Esophagus muscularis mucosa (tissue), 4 donors: ENCODE measurements around the gene ARHGAP15. TPM values are rescaled to one million over a fixed set of nuclear protein-coding genes. Genes with fewer than 3 reads are reported as not detected.

Source experiments
- DNase-seq: peaks from one replicate; pipeline ENCODE4 v3.0.0-alpha.2; 2017; ENCODE audit errors: extremely low spot score
- H3K27ac ChIP-seq, 4 donors: fragments of 200-600 bp; sonication (generic); replicated peaks in 1 of 4; 1 replicate in 3 of 4; 2 replicates in 1 of 4; pipeline ENCODE4 v1.5.1; 2016 to 2019; ENCODE audit warnings: mild to moderate bottlenecking in 1 of 4
- H3K27me3 ChIP-seq, 4 donors: fragments of 200-600 bp; sonication (generic); one replicate each; pipeline versions ENCODE4 v1.5.1 to v1.6.0; 2016 to 2019
- H3K36me3 ChIP-seq, 4 donors: fragments of 200-600 bp; sonication (generic); one replicate each; pipeline ENCODE4 v1.5.1; 2016 to 2019
- H3K4me1 ChIP-seq, 4 donors: fragments of 200-600 bp; sonication (generic); one replicate each; pipeline ENCODE4 v1.5.1; 2016 to 2019
- H3K4me3 ChIP-seq, 4 donors: fragments of 200-600 bp; sonication (generic); 1 replicate in 2 of 4; 2 replicates in 2 of 4; pipeline ENCODE4 v1.5.1; 2016 to 2019; ENCODE audit warnings: mild to moderate bottlenecking in 4 of 4, moderate library complexity in 1 of 4
- H3K9me3 ChIP-seq, 4 donors: fragments of 200-600 bp; sonication (generic); 1 replicate in 3 of 4; 2 replicates in 1 of 4; pipeline ENCODE4 v1.5.1; 2016 to 2019
- EP300 ChIP-seq: sonication (generic); formaldehyde crosslinking; IDR thresholded peaks from one replicate; pipeline ENCODE4 v1.6.1; 2017; ENCODE audit warnings: antibody characterized with exemption
- POLR2A ChIP-seq: fragments of 450-650 bp; IDR thresholded peaks from one replicate; pipeline ENCODE4 v1.6.1; 2017; ENCODE audit warnings: antibody characterized with exemption, moderate library complexity, mild to moderate bottlenecking, low read depth
- POLR2AphosphoS5 ChIP-seq, 2 donors: sonication (generic); formaldehyde crosslinking; IDR thresholded peaks; one replicate each; pipeline ENCODE4 v1.6.1; 2017; ENCODE audit warnings: antibody characterized with exemption in 2 of 2
- WGBS: methylation state at CpG from one replicate; pipeline ENCODE4 v1.1.5; 2018; 5-methylcytosine and 5-hydroxymethylcytosine counted together
- intact Hi-C: fragments of 100-400 bp; cut with DNase I; formaldehyde crosslinking; loops from one replicate; pipeline ENCODE4 v1.15.1; 2023
- total RNA-seq, 4 donors: library from RNA; depleted of rRNA; stranded (reverse); fragments of >200 nt; gene quantifications; one replicate each; pipeline versions ENCODE4 v1.1.0 to v1.2.1, GENCODE V29; 2016
- TF ChIP-seq, protein P1 (sequence below), 3 experiments: fragments of 200-600 bp in 2 of 3; fragments of 450-650 bp in 1 of 3; sonication (generic) in 2 of 3; IDR thresholded peaks; one replicate each; pipeline ENCODE4 v1.5.1; 2017 to 2019; ENCODE audit warnings: antibody characterized with exemption in 3 of 3, mild to moderate bottlenecking in 2 of 3, moderate library complexity in 1 of 3

ARHGAP15 gene
- total RNA-seq, 4 donors from 2014 or later: 5.4 to 13.3 (median 7.1) TPM

DNA sequence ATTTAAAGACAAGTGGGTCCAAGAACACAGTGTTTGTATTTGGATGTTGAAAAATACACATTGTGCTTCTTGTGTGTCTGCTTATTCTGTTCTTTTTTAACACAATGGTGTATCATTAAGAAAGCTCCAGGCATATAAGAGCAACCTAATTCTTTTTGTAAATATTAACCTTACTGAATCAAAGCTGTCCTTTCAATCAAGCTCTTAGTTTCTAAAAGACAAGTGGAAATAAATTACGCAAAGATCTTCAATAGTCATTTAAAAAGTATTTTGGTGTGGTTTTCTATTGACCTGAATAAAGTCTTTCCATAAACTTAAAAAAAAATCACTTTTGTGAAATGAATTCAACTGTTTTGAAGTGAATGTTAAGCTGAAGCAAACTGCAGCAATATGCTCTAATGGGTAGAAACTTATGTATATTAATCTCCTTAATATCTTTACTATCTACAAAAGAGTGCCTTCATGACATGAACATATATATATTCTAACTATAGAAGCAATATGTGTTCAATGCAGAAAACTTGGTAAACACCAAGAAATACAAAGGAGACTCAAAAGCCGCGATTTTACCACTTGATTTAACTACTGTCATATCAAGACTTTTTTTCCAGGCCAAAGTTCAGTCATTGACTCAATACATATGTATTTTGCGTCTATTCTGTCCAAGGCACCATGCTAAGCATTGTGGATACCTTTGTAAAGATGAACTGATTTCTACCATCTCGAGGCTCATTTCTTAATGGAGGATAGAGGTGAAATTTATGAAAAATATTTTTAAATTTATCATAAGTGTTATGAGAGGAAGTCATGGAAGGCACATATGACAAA, 97.7 kb downstream of the ARHGAP15 start:
- Histone ChIP-seq H3K4me3 (no peak overlapping the region), H3K4me1 (no peaks in the 10 kb centered on the region), H3K9me3 (no peaks in the 10 kb centered on the region), H3K36me3 (no peaks in the 10 kb centered on the region), H3K27me3 (no peaks in the 10 kb centered on the region), H3K27ac (no peak overlapping the region)
- no peak for DNase-seq
- no peak for TF ChIP-seq EP300
- intact Hi-C loops: no loop called here
- 93% methylated on average over 5 of the region's 5 CpGs for whole genome bisulfite sequencing

- intact Hi-C loops: no loop called here
- H3K27me3 ChIP-seq: no peaks in the 10 kb centered on the region
- WGBS: 67% methylated on average over 5 of the region's 5 CpGs
Measured at GRCh38 chr2:143229411-143229810, 100.2 kb downstream of the ARHGAP15 start.

DNA sequence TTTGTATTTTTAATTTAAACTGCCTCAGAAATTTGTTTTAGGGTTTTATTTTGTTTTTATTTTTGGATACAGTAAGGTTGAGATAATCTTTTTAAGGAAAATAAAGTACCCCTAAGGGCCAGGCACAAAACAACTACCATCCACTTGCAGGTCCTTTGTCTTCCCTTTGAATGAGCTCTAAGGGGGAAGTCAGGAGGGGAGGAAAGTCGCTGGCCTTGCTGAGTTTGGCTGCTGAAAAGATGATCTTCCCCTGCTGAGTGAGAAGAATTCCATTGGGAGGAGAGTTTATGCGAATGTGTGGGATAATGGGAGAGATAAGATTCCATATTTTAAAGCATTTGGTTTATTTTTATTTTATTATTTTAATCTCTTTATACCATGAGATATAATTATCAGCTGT, 100.7 kb downstream of the ARHGAP15 start:
- Histone ChIP-seq H3K4me1 (no peaks in the 10 kb centered on the region), H3K9me3 (peaks cover 0 to 27% (median 10%) of the 10 kb centered on the region in 4 donors), H3K4me3 (no peak overlapping the region), H3K27me3 (no peaks in the 10 kb centered on the region), H3K27ac (no peak overlapping the region), H3K36me3 (no peaks in the 10 kb centered on the region)
- TF ChIP-seq POLR2AphosphoS5 (IDR thresholded peaks at IDR 0.05) (no peak), EP300 (no peak), POLR2A (no peak)
- TF ChIP-seq, protein P1, sequence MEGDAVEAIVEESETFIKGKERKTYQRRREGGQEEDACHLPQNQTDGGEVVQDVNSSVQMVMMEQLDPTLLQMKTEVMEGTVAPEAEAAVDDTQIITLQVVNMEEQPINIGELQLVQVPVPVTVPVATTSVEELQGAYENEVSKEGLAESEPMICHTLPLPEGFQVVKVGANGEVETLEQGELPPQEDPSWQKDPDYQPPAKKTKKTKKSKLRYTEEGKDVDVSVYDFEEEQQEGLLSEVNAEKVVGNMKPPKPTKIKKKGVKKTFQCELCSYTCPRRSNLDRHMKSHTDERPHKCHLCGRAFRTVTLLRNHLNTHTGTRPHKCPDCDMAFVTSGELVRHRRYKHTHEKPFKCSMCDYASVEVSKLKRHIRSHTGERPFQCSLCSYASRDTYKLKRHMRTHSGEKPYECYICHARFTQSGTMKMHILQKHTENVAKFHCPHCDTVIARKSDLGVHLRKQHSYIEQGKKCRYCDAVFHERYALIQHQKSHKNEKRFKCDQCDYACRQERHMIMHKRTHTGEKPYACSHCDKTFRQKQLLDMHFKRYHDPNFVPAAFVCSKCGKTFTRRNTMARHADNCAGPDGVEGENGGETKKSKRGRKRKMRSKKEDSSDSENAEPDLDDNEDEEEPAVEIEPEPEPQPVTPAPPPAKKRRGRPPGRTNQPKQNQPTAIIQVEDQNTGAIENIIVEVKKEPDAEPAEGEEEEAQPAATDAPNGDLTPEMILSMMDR (IDR thresholded peaks at IDR 0.05): no peak
- WGBS: 57% methylated on average over 2 of the region's 2 CpGs
- intact Hi-C loops: no loop called here
- no peak for DNase-seq

More at GRCh38 chr2:143229411-143229810, 100.2 kb downstream of the ARHGAP15 start:
- no peaks in the 10 kb centered on the region for H3K36me3 ChIP-seq
- H3K27ac ChIP-seq: no peak overlapping the region
- TF ChIP-seq, protein P1 (IDR thresholded peaks at IDR 0.05): no peak
- TF ChIP-seq POLR2A (no peak), EP300 (no peak), POLR2AphosphoS5 (IDR thresholded peaks at IDR 0.05) (no peak)
- no peak for DNase-seq
- H3K4me3 ChIP-seq: no peak overlapping the region
- peaks cover 0 to 22% (median 9%) of the 10 kb centered on the region in 4 donors for H3K9me3 ChIP-seq
- no peaks in the 10 kb centered on the region for H3K4me1 ChIP-seq

- intact Hi-C loops: no loop called here
- no peaks in the 10 kb centered on the region for H3K4me1 ChIP-seq
- TF ChIP-seq EP300 (no peak), POLR2AphosphoS5 (IDR thresholded peaks at IDR 0.05) (no peak), POLR2A (no peak)
- TF ChIP-seq, protein P1 (IDR thresholded peaks at IDR 0.05): no peak
- peaks cover 0 to 28% (median 10%) of the 10 kb centered on the region in 4 donors for H3K9me3 ChIP-seq
- no peak overlapping the region for H3K4me3 ChIP-seq
- H3K36me3 ChIP-seq: no peaks in the 10 kb centered on the region
- no peaks in the 10 kb centered on the region for H3K27me3 ChIP-seq
- WGBS: 81% methylated on average over 3 of the region's 3 CpGs
- no peak overlapping the region for H3K27ac ChIP-seq
- DNase-seq: no peak
Measured at GRCh38 chr2:143230506-143231253, 101.5 kb downstream of the ARHGAP15 start.

- 50% methylated on average over 1 of the region's 1 CpG for WGBS
- H3K36me3 ChIP-seq: no peaks in the 10 kb centered on the region
- no peak overlapping the region for H3K4me3 ChIP-seq
- intact Hi-C loops: no loop called here
- H3K4me1 ChIP-seq: no peaks in the 10 kb centered on the region
- no peak for DNase-seq
- no peaks in the 10 kb centered on the region for H3K27me3 ChIP-seq
- TF ChIP-seq POLR2A: no peak
- TF ChIP-seq POLR2AphosphoS5 (IDR thresholded peaks at IDR 0.05): no peak
- TF ChIP-seq, protein P1 (IDR thresholded peaks at IDR 0.05): no peak
- TF ChIP-seq EP300: no peak
- H3K27ac ChIP-seq: no peak overlapping the region
- H3K9me3 ChIP-seq: peaks cover 0 to 28% (median 10%) of the 10 kb centered on the region in 4 donors
Measured at GRCh38 chr2:143231254-143231645, 102.0 kb downstream of the ARHGAP15 start.
